ENCODE results near the gene SUSD2.

DNA sequence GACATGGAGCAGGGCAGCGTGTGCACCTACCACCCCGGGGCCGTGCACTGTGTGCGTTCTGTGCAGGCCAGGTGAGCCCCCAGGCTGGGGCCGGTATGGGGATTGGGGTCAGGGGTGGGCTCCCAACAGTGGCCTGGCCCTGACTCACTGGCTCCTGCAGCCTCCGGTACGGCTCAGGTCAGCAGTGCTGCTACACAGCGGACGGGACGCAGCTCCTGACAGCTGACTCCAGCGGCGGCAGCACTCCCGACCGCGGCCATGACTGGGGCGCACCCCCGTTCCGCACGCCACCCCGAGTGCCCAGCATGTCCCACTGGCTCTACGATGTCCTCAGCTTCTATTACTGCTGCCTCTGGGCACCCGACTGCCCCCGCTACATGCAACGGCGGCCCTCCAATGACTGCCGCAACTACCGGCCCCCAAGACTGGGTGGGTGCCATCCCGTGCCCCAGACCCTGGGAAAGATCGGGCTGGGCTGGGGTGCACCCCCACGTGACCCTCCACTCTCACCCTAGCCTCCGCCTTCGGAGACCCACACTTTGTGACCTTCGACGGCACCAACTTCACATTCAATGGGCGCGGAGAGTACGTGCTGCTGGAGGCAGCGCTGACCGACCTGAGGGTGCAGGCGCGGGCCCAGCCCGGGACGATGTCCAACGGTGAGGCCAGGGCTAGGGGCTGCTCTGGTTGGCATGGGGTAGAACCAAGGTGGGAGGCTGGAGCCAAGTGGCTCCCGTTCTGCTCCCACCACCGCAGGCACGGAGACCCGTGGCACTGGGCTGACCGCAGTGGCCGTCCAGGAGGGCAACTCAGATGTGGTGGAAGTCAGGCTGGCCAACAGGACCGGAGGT, 4.4 kb downstream of the SUSD2 start:
- TF ChIP-seq PCBP2 (IDR thresholded peaks at IDR 0.05; ENCODE audit: low read depth, low read length, poor library complexity, severe bottlenecking) (no peak), FOXM1 (IDR thresholded peaks at IDR 0.05; ENCODE audit: low read depth) (no peak), FOXM1 (CRISPR knock-in tag; IDR thresholded peaks at IDR 0.05; ENCODE audit: low read depth) (no peak), SMC3 (conservative IDR thresholded peaks at IDR 0.05; ENCODE audit: insufficient read depth, low read depth, low read length) (no peak), NRF1 (conservative IDR thresholded peaks at IDR 0.05 in 1 of 2, IDR thresholded peaks at IDR 0.05 in 1 of 2) (no peak), PHF8 (IDR thresholded peaks at IDR 0.05; ENCODE audit: borderline replicate concordance, low read length) (no peak), RCOR1 (IDR thresholded peaks at IDR 0.05; ENCODE audit: borderline replicate concordance in 1 of 2, low read depth in 2 of 2, low read length in 2 of 2) (no peak), EZH2 (IDR thresholded peaks at IDR 0.05; ENCODE audit: borderline replicate concordance, low read depth, low read length) (no peak), ATF7 (IDR thresholded peaks at IDR 0.05) (no peak), SIRT6 (IDR thresholded peaks at IDR 0.05; ENCODE audit: low read depth, low read length) (no peak), MYC (IDR thresholded peaks at IDR 0.05; ENCODE audit: low read depth, low read length) (no peak), MYC (CRISPR knock-in tag; IDR thresholded peaks at IDR 0.05; ENCODE audit: borderline replicate concordance, low read depth) (no peak), ADNP (tag; IDR thresholded peaks at IDR 0.05) (no peak), NR2C2 (CRISPR knock-in tag; IDR thresholded peaks at IDR 0.05) (no peak), NR2C2 (tag; IDR thresholded peaks at IDR 0.05) (no peak), ZSCAN29 (IDR thresholded peaks at IDR 0.05) (no peak)
